HG02610 (cell line): ENCODE measurements around the gene LOXL1.

Experiments
- ATAC-seq: cut with Tn5 transposase; IDR thresholded peaks from one replicate; pipeline ENCODE4 v1.9.1; 2021; ENCODE audit warnings: mild to moderate bottlenecking, moderate library complexity; ENCODE audit not compliant: unreplicated experiment

The LOXL1 gene

GRCh38 chr15:73990250-73991005 lies 64.2 kb downstream of the LOXL1 start:
- no peak for ATAC-seq

- ATAC-seq, result no peak
Observed at GRCh38 chr15:73991260-73991659, 65.0 kb downstream of the LOXL1 start.

GRCh38 chr15:73991726-73992593 lies 65.7 kb downstream of the LOXL1 start, which contains the start of gene STOML1:
TSS of gene STOML1 (minus strand) at chr15:73992295. CDS start at chr15:73992223, 72 bp downstream.
- ATAC-seq, result peak; percentile 67

- no peak for ATAC-seq
Observed at GRCh38 chr15:73992594-73992898, 66.3 kb downstream of the LOXL1 start.

GRCh38 chr15:73993211-73993994 lies 67.1 kb downstream of the LOXL1 start:
- no peak for ATAC-seq

GRCh38 chr15:73994413-73994883 lies 68.2 kb downstream of the LOXL1 start, which contains the start of gene PML:
TSS of gene PML (plus strand) at chr15:73994716. CDS start at chr15:73994813, 97 bp downstream.
- ATAC-seq, result peak; percentile 80

- no peak for ATAC-seq
Observed at GRCh38 chr15:73994912-73995622, 68.8 kb downstream of the LOXL1 start.

- ATAC-seq, result no peak
Observed at GRCh38 chr15:73996267-73996666, 70.0 kb downstream of the LOXL1 start.

GRCh38 chr15:73996939-73997338 lies 70.7 kb downstream of the LOXL1 start:
- ATAC-seq, result no peak

GRCh38 chr15:73997986-73998385 lies 71.7 kb downstream of the LOXL1 start:
- ATAC-seq, result no peak
